GM21390 (cell line): ENCODE data around the gene USP21.

Source experiments
- ATAC-seq: cut with Tn5 transposase; IDR thresholded peaks from one replicate; pipeline ENCODE4 v1.9.1; 2021; ENCODE audit not compliant: unreplicated experiment

The USP21 gene

DNA sequence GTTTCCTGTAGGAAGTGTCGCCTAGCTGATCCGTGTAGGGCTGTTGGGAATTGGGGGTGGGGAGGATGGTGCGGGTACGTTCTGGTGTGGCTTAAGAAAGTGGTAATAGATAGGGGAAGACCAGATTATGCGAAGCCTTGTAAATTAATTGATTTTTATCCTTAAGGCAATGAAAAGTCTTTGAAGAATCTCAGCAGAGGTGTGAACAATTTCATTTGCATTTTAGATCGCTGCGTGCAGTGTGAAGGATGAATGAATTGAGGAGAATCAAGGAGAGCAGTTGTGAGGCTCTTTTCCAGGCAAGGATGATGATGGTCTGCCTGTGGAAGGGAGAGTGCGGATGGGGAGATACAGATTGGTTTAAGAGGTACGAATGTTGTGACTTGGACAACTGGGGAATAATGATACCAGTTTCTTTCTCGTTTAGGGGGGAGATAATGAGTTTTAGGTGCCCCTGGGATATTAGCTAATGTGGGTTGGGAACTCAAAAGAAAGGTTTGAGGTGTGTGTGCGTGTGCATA is 26.0 kb upstream of the USP21 start:
- ATAC-seq: no peak

DNA sequence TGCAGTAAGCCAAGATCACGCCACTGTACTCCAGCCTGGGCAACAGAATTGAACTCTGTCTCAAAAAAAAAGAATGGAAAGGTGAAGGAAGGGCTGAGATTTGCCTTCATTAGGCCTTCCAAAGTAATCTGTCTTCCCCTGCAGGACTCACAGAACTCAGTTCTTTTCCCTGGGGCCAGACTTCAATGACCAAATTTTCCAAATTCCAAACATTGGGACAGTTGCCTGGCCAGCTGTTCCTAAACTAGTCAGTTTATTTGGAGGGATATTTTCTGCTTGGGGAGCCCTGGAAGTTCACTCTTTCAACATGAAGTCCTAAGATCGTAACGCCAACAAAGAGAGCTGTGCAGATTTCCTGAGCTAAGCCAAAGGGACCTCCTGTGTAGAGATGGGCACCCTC is 21.4 kb upstream of the USP21 start:
- ATAC-seq: no peak

DNA sequence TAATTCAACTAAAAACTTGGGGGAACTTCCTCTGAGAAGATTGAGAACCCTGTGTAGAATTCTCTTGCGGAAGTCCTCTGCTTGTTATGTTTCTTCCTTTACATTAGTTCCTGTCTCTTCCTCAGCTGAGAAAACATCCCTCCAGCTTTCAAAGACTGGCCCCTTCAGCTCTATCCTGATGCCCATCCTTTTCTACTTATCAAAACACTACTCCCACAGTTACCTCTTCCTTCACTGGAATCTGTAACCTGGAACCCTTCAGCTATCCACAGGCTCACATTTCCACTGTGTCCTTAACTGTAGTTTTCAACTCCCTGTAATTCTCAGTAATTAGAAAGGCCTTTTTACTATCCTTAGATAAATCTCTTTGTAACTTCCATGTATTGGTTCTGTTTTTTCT is 20.9 kb upstream of the USP21 start:
- ATAC-seq: no peak

GRCh38 chr1:161139766-161140165 is 19.5 kb upstream of the USP21 start:
- ATAC-seq: no peak

- ATAC-seq: no peak
Measured at GRCh38 chr1:161140755-161141400, 18.4 kb upstream of the USP21 start.

GRCh38 chr1:161145832-161146231 is 13.5 kb upstream of the USP21 start:
- no peak for ATAC-seq

DNA sequence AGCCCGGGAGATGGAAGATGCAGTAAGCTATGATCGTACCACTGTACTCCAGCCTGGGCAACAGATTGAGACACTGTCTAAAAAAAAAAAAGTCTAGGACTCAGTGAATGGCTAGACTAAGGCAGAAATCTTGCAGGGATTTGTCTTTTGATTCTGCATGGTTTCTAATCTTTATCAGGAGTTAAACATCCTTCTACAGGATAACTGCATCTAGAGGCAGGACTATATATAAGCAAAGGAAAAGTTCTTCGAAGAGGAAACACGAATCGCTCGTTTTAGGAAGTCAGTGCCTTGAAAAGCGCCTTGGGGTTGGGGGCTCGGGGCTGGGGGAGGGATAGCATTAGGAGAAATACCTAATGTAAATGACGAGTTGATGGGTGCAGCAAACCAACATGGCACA is 6.1 kb upstream of the USP21 start:
- ATAC-seq: no peak

DNA sequence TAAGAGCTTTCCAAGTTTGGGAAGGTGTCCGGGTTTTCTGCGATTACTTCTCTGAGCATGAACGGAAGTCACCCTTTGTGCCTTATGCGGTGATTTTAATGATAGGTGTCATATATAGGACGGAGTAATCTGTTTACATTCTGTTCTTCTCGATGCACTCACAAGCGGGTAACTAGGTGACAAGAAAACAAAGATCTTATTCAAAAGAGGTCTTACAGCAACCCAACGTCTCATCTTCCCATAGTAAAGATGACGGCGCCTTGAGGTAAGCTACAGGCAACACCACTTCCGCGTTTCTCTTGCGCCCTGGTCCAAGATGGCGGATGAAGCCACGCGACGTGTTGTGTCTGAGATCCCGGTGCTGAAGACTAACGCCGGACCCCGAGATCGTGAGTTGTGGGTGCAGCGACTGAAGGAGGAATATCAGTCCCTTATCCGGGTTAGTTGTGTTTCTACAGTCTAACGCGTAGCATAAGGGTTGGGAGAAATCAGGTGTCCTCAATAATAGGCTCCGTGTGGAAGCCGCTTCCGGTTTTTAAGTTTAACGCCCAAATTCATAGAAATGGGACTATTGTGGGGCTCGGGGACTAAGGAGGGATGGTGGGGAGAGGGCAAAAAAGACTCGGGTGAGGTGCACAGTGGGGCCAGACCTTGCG is 5.5 kb upstream of the USP21 start, which contains the start of gene UFC1:
TSS of gene UFC1 (plus strand) at position 297 of the 656 bp plus-strand sequence. CDS start at position 317, 20 bp downstream.
- peak; percentile 89 for ATAC-seq

DNA sequence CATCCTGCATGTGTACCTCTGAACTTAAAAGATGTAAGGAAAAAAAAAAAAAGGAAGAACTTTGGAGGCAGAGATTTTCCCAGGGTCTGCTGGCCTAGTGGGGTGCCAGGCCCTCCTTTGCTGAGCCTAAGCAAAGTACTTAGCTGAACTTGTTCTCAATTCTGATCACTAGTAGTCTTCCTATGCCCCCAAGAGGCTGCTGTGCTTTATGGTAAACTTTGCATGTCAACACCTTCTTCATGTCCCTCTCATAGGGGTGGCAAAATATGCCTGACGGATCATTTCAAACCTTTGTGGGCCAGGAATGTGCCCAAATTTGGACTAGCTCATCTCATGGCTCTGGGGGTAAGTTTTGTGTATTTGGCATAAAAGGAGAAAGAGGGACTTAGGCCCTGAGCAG is 1.4 kb upstream of the USP21 start:
- no peak for ATAC-seq

DNA sequence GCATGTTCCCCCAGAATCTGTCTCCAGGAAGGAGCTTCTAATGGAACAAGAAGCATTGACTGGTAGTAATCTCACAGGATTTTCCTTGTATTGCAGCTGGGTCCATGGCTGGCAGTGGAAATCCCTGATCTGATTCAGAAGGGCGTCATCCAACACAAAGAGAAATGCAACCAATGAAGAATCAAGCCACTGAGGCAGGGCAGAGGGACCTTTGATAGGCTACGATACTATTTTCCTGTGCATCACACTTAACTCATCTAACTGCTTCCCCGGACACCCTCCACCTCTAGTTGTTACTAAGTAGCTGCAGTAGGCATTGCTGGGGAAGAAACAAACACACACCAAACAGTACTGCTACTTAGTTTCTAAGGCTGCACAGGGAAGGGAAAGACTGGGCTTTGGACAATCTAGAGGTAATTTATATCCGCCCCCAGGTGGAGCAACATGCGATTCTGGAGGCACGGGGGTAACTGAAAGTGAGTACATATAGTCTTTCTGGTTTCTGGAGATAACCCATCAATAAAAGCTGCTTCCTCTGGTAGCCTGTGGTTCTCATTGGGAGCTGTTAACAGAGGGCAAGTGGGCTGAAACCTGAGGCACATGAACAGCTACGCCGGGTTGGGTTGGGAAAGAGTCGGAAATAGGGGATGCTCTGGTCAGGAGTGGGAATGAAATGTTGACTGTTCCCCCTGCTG is 837 bp upstream of the USP21 start:
- ATAC-seq: no peak

DNA sequence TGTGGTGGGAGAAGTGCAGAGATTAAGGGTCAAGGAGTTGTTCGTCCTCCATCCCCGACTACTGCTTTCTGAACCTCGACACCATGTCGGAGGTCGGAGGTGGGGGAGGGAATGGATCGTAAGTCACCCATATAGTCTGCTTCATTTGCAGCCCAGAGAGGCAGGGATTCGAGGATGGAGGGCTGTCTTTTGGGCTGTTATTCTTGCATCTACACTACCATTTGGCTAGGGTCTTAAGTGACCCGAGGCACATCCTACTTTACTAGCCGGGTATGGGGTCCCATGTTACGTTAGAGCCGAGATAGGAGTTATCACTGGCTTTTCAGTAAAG is 578 bp downstream of the USP21 start:
- no peak for ATAC-seq

- no peak for ATAC-seq
Measured at GRCh38 chr1:161160671-161161145, 1.4 kb downstream of the USP21 start.

DNA sequence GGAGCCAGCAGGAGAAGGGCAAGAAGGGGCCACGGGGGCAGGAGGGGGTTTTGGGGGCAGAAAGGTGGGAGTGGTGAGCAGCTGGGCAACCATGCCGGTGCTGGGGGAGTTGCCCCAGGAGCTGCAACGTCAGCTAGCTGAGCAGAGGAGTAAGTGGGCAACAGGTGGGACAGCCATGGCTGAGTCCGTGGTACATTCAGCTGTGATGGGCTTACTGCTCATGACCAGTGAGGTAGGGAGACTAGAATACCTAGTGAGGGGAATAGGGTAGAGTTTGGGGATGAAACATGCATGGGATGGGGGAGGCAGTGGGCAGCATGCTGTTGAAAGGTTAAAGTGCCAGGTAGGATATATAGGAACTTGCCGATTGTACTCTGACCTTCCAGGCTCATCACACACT is 2.4 kb downstream of the USP21 start:
- no peak for ATAC-seq

DNA sequence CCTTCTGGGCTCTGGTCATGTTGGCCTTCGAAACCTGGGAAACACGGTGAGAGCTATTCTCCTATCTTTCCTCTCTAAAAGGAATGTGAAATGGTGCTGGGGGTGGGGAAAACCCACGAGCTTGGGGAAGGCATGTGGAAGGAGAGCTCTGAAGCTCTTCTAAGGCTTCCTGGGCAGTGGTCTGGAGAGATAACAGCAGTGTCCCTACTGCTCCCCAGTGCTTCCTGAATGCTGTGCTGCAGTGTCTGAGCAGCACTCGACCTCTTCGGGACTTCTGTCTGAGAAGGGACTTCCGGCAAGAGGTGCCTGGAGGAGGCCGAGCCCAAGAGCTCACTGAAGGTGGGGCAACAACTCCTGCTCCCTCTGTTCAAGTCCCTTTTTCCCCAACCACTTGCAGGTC is 2.8 kb downstream of the USP21 start:
- ATAC-seq: no peak

DNA sequence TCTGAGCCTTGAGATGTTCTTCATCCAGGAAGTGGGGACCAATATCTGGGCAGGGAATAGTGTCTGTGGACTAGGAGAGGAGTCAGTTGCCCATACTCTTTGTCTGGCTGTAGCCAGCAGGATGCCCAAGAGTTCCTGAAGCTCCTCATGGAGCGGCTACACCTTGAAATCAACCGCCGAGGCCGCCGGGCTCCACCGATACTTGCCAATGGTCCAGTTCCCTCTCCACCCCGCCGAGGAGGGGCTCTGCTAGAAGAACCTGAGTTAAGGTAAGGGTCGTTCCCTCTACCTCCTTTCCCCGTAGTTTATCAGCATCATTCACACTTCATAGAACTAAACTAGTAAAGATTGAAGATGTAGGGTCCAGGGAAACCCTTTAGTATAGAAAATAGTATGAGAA is 3.5 kb downstream of the USP21 start:
- no peak for ATAC-seq

GRCh38 chr1:161163793-161164192 is 4.5 kb downstream of the USP21 start:
- no peak for ATAC-seq

DNA sequence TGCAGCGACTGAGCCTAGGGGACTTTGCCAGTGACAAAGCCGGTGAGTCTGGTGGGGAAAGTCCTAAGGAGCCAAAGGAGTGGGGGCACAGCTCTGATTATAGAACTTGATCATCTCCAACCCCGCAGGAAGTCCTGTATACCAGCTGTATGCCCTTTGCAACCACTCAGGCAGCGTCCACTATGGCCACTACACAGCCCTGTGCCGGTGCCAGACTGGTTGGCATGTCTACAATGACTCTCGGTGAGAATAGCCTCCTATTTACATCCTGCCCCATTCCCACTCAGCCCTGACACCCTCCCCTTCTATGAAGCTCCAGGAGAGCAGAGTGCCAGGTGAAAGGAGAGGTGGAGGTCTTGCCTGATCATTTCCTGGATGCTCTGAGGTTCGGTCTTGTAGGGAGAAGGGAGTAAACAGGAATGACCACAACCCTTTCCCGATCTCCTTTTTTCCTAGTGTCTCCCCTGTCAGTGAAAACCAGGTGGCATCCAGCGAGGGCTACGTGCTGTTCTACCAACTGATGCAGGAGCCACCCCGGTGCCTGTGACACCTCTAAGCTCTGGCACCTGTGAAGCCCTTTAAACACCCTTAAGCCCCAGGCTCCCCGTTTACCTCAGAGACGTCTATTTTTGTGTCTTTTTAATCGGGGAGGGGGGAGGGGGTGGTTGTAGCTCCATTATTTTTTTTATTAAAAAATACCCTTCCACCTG is 5.8 kb downstream of the USP21 start:
- ATAC-seq: no peak

DNA sequence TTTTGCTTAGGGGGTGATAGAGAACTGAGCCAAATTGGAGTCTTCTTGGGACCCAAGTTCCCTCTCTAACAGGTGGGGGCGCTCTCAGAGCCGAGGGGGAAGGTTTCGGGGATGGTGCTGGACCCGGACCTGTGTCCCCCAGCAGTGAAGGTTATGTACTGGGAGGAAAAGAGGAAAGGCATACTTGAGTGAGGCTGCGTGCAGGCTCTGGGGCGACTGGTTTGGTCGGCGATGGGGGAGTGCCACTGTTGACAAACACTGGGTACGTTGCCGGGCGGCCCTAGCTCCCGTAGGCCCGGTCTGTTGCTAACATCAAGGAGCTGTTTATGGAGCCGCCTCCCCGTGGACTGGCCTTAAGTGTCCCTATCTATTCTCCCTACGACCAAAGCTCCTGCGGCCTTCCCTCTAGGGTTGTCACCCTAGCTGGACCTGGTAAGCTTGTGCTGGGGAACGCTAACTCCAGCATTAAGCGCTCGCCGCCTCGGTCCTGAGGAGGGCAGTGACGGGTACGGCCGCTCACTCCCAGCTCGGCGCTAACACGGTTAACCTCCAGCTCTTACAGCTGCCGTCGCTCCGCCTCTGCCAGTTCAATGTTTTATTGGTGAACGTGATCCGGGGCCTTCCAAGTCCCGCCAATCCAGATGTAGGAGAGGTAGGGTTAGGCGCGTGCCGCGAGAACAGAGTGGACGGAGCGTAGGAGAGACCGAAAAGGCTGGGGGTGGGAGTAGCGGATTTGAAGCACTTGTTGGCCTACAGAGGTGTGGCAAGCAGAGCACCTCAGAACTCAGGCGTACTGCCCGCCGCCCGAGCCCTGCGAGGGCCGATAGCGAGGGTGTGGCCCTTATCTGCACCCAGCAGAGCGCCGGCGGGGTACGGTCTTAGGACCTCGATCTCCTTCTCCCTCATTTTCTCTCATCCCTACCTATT is 6.7 kb downstream of the USP21 start, which contains the start of gene PPOX:
TSS of gene PPOX (plus strand) at position 685 of the 927 bp plus-strand sequence. CDS start 422 bp downstream, outside the sequence.
- peak; percentile 91 for ATAC-seq

- peak; percentile 4 for ATAC-seq
Measured at GRCh38 chr1:161166669-161167548, 7.6 kb downstream of the USP21 start.
